Smooth muscle cell of bladder (primary cell): ENCODE data around the gene TCN1. TPM values are rescaled to one million over a fixed set of nuclear protein-coding genes. Genes with fewer than 3 reads are reported as not detected.

ENCODE experiments used
- total RNA-seq: library from RNA; depleted of rRNA; stranded (reverse); fragments of >200 nt; gene quantifications from 2 replicates; pipeline ENCODE4 v1.2.3, GENCODE V29; 2014

TCN1 gene
- not detected in 2 replicates for total RNA-seq

DNA sequence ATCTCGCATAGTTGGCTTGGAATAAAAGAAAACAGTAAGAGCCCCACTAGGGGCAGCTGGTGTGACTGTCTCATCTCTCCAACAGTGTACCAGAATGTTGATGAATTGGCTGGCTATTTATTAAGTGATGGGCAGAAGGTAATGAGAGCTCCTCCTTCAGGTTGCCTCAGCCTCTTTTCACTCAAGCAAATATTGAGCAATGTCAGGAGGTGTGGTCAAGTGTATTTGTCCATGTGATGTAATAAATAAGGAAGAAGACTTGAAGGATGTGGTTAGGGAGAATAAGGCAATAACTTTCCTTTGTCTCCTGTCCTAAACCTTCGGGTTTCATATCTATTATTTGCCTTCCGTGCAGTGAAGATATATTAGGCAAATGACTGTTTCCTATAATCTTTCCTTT lies at the start of gene TCN1:
TCN1 (minus strand) TSS at position 91 of the 400 bp plus-strand sequence; CDS start at position 74, 17 bp downstream.

DNA sequence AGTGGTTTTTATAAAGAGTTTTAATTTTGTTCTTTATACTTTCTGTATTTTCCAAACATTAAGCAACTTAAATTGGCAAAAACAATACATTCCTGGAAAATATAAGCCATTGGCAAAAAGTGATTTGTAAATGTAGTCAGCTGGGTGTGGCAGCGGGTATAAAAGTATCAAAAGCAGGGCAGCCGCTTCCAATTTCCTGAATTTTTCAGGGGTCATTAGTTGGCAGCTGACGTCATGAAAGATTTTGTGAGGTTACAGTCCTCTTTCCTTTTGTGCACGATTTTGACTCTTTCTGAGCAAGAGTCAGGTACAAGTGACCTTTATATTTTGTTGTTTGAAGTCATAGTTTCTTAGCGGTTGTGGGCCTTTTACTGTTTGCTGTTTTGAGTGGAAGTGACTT lies 12.3 kb upstream of the TCN1 start, which contains the start of gene OOSP3:
OOSP3 (plus strand) TSS at position 208 of the 400 bp plus-strand sequence; CDS start at position 235, 27 bp downstream.

DNA sequence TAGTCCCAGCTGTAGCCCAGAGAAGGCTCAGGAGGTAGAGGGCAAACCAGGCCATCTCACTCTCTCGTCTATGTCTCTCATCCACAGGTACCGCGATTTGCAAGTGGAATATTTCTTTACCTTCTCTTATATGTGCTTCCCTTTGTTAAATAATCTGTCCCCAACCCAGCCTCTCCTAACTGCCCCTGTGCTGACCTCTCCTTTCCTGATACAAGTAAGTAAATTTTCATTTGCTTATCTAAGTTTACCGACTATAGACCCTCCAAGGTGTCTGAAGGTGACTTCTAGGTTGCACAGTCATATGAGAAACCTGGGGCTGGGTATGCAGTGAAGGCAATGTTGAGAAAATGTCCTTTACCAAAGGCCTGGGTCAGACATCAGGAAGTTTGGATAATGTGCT lies 20.9 kb downstream of the TCN1 start, which contains the start of gene CBLIF:
CBLIF (minus strand) TSS at position 101 of the 400 bp plus-strand sequence; CDS start at position 55, 46 bp downstream.

GRCh38 chr11:59810189-59810910 lies 55.9 kb downstream of the TCN1 start, which contains the start of gene MRPL16:
MRPL16 (minus strand) TSS chr11:59810778; CDS start chr11:59810658, 120 bp downstream.

Other genes with a start within 250 kb of the TCN1 start
- 4.1 and 5.3 TPM in 2 replicates for gene PATL1, start 197.4 kb downstream of the TCN1 start, total RNA-seq
- not detected in 2 replicates for gene OR10V1, start 152.6 kb downstream of the TCN1 start, total RNA-seq
- gene STX3, start 111.1 kb downstream of the TCN1 start, total RNA-seq = 11.2 and 21.4 TPM in 2 replicates
- 39.1 and 39.3 TPM in 2 replicates for gene MRPL16, start 55.7 kb downstream of the TCN1 start, total RNA-seq
- not detected in 2 replicates for gene CBLIF, start 21.0 kb downstream of the TCN1 start, total RNA-seq
- not detected in 2 replicates for gene OOSP3, start 12.3 kb upstream of the TCN1 start, total RNA-seq
- not detected in 2 replicates for gene OOSP1, start 71.9 kb upstream of the TCN1 start, total RNA-seq
- gene OOSP4A, start 97.5 kb upstream of the TCN1 start, total RNA-seq = not detected in 2 replicates
- gene OOSP4B, start 150.7 kb upstream of the TCN1 start, total RNA-seq = not detected in 2 replicates
- not detected in 2 replicates for gene OOSP2, start 173.9 kb upstream of the TCN1 start, total RNA-seq
- gene MS4A3, start 190.2 kb upstream of the TCN1 start, total RNA-seq = not detected in 2 replicates
- gene MS4A2, start 222.2 kb upstream of the TCN1 start, total RNA-seq = not detected in 2 replicates